Kidney epithelial cell (primary cell): ENCODE measurements around the gene ATP5MG. TPM values are rescaled to one million over a fixed set of nuclear protein-coding genes. Genes with fewer than 3 reads are reported as not detected.

Experiments used
- DNase-seq: peaks from one replicate; pipeline ENCODE4 v3.0.0-alpha.2; 2010; ENCODE audit warnings: low read depth
- H3K27me3 ChIP-seq: 2 replicates; pipeline ENCODE4 v1.6.0; 2011; ENCODE audit warnings: low read length; ENCODE audit not compliant: control insufficient read depth, insufficient read depth
- H3K36me3 ChIP-seq: 2 replicates; pipeline ENCODE4 v1.5.1; 2011; ENCODE audit warnings: low read length; ENCODE audit not compliant: control insufficient read depth, insufficient read depth
- H3K4me3 ChIP-seq: 2 replicates; pipeline ENCODE4 v1.5.1; 2011; ENCODE audit warnings: low read depth, mild to moderate bottlenecking, control low read depth, low read length
- total RNA-seq: library from RNA; depleted of rRNA; stranded (reverse); fragments of >200 nt; gene quantifications from 2 replicates; pipeline ENCODE4 v1.2.3, GENCODE V29; 2015
- TF ChIP-seq, protein P1 (sequence below): IDR thresholded peaks from 2 replicates; pipeline ENCODE4 v1.5.1; 2011; ENCODE audit warnings: mild to moderate bottlenecking, moderate library complexity, low read length, control low read depth, inconsistent platforms; ENCODE audit not compliant: insufficient read depth, poor library complexity, severe bottlenecking

Gene ATP5MG
- total RNA-seq, 1 donor from 2014 or later, result 52.7 TPM

DNA sequence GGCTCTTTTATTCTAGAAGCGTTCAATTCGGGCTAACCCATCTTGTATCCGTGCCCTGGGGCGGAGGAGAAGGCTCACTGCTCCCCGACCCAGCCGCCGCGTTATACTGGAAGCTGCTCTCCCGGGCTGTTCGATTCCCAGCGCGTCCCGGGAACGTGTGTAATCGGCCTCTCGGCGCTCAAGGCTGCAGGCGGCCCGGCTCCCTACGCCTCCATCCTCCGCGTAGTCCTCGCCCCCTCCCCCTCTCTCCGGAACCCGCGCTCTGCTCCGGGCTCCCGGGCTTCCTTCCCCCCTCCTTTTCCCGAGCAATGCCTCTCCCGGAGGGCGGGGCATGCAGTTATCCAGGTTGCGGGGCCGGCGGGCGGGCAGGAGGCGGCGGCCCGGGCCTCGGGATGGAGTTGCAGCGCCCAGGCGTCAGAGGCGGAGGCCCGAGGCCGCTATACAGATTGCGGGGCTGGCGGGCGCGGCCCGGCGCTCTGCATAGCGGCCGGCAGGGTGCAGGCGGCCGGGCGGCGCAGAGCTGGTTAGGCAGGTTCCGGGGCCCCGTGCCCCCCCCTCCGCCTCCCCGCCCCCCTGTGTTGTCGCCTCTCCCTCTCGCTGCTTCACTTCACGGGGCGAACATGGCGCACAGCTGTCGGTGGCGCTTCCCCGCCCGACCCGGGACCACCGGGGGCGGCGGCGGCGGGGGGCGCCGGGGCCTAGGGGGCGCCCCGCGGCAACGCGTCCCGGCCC is 34.7 kb downstream of the ATP5MG start, which contains the start of gene KMT2A:
Gene KMT2A (plus strand): TSS at position 600 of the 732 bp plus-strand sequence. CDS start 21 bp downstream, at position 621.
- peak; percentile 52 for DNase-seq
- H3K36me3 ChIP-seq, result no peaks in the 10 kb centered on the region
- H3K27me3 ChIP-seq, result no peaks in the 10 kb centered on the region
- peak within 1 kb of the TSS; percentile 95 for H3K4me3 ChIP-seq
- TF ChIP-seq, protein P1, sequence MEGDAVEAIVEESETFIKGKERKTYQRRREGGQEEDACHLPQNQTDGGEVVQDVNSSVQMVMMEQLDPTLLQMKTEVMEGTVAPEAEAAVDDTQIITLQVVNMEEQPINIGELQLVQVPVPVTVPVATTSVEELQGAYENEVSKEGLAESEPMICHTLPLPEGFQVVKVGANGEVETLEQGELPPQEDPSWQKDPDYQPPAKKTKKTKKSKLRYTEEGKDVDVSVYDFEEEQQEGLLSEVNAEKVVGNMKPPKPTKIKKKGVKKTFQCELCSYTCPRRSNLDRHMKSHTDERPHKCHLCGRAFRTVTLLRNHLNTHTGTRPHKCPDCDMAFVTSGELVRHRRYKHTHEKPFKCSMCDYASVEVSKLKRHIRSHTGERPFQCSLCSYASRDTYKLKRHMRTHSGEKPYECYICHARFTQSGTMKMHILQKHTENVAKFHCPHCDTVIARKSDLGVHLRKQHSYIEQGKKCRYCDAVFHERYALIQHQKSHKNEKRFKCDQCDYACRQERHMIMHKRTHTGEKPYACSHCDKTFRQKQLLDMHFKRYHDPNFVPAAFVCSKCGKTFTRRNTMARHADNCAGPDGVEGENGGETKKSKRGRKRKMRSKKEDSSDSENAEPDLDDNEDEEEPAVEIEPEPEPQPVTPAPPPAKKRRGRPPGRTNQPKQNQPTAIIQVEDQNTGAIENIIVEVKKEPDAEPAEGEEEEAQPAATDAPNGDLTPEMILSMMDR, result no peak

DNA sequence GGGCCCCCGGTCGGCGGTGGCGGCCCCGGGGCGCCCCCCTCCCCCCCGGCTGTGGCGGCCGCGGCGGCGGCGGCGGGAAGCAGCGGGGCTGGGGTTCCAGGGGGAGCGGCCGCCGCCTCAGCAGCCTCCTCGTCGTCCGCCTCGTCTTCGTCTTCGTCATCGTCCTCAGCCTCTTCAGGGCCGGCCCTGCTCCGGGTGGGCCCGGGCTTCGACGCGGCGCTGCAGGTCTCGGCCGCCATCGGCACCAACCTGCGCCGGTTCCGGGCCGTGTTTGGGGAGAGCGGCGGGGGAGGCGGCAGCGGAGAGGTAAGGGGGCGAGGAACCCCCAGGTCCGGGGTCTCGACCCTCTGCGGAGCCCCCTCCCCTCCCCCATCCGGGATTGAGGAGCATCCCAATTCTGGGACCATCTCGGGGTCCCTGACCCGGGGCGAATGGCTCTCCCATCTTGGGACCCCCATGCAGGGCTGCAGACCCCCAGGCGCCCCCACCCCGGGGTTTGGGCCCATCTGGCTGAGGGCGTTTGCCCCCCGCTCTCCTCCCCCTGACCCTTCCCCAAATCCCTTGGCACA is 35.3 kb downstream of the ATP5MG start:
- no peaks in the 10 kb centered on the region for H3K36me3 ChIP-seq
- DNase-seq, result no peak
- TF ChIP-seq, protein P1, result no peak
- H3K4me3 ChIP-seq, result peak overlapping the region; percentile 95
- H3K27me3 ChIP-seq, result no peaks in the 10 kb centered on the region

DNA sequence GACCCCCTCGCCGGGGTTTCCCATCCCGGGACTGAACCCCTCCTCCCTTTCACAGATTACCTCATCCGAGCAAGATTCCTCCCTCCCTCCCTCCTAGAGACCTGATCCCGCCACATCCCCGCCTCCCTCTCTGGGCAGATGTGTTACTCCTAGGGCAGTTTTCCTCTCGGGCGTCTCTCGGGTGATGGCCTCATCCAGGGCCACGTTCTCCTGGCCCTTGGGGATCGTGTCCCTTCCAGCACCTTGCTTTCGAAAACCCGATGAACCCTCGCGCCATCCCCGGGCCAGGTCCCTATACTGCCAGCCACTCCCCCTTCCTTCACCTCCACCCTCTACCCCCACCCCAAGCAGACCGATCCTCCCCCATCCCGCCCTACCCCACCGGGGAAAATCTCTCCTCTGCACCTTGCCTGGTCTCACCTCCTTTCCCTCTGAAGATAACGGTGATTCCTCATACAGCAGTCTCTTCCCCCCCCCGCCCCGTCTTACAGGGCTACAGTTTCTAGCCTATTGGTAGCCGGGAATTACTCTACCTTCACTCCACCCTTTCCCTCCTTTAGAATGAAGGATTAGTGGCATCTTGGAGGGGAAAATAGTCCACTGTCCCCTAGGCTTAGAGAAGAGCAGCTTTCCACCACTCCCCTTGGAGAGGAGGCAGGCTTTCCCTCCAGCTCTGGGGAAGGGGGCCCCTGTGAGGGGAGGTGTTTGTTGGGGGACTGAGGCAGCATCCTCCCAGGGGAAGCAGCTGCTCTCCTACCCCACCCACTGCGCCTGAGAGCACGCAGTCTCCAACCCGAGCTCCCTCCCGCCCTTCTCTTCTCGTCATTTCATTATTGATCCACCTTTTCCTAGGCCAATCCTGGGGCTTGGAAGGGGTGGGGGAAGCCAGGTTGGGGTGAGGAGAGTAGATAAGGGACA is 36.1 kb downstream of the ATP5MG start:
- DNase-seq, result no peak
- H3K27me3 ChIP-seq, result no peaks in the 10 kb centered on the region
- peak overlapping the region; percentile 95 for H3K4me3 ChIP-seq
- TF ChIP-seq, protein P1, result no peak
- no peaks in the 10 kb centered on the region for H3K36me3 ChIP-seq

DNA sequence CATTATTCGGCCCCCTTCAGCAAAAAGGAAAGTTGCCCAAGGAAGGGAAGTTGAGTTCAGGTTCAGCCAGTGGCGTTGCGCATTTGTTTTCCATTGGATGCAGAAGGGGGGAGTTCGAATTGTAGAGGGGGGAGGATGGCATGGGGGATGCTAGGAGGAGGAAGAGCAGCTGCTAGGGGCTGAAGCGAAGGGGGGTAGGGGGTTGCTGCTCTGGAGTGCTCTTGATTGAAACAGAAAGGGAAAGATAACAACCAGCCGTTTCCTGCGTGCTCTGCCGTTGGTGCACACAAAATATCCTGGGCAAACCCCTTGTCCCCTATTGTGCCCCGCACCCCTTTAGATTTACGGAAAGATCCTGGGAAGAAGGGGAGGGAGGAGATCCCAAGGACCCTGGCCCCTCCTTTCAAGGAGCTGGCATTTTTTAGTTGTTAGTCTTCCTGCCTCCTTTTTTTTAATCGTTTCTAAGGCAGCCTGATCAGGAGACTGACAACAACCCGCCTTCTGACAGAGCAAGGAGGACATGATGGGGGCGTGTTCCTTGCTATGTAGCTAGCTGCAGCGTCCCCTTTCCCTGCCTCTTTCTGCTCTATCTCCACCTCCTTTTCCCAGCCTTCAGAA is 37.0 kb downstream of the ATP5MG start:
- TF ChIP-seq, protein P1, result no peak
- no peaks in the 10 kb centered on the region for H3K36me3 ChIP-seq
- DNase-seq, result peak; percentile 61
- peak overlapping the region; percentile 95 for H3K4me3 ChIP-seq
- H3K27me3 ChIP-seq, result no peaks in the 10 kb centered on the region

DNA sequence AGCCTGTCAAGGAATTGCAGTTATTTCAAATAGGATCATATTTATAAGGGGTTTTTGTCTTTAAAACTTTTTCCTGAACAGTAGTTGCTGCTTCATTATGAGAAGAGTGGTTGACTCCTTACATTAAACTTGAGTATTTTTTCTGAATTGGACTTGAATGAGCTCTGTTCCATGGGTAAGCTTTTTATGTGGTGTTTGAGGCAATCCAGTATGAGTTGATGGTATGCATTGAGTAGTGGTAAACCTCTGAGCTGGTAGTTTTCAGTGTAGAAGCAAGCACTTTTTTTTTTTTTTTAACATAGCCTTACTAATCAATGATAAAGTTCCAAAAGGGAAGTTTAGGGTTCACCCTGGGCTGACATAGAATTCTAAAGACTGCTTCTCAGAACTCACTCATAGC is 38.2 kb downstream of the ATP5MG start:
- Histone ChIP-seq H3K36me3 (no peaks in the 10 kb centered on the region), H3K27me3 (no peaks in the 10 kb centered on the region), H3K4me3 (no peak overlapping the region)
- no peak for DNase-seq
- TF ChIP-seq, protein P1, result no peak
